Peyer's patch (tissue), 4 donors: ENCODE data around the gene VSTM4. TPM values are rescaled to one million over a fixed set of nuclear protein-coding genes. Genes with fewer than 3 reads are reported as not detected.

Experiments used
- DNase-seq, 3 donors: peaks; one replicate each; pipeline ENCODE4 v3.0.0-alpha.2; 2017 to 2019
- H3K27ac ChIP-seq, 4 donors: fragments of 200-600 bp; sonication (generic); one replicate each; pipeline ENCODE4 v1.5.1; 2016 to 2019
- H3K27me3 ChIP-seq, 2 donors: fragments of 200-600 bp; sonication (generic); one replicate each; pipeline ENCODE4 v1.5.1; 2019
- H3K36me3 ChIP-seq, 3 donors: fragments of 200-600 bp; sonication (generic); one replicate each; pipeline ENCODE4 v1.5.1; 2016 to 2019
- H3K4me1 ChIP-seq, 4 donors: fragments of 200-600 bp; sonication (generic); one replicate each; pipeline ENCODE4 v1.5.1; 2016 to 2019
- H3K4me3 ChIP-seq, 4 donors: fragments of 200-600 bp; sonication (generic); 1 replicate in 3 of 4; 2 replicates in 1 of 4; pipeline ENCODE4 v1.5.1; 2016 to 2019; ENCODE audit warnings: mild to moderate bottlenecking in 1 of 4
- H3K9me3 ChIP-seq, 4 donors: fragments of 200-600 bp; sonication (generic); one replicate each; pipeline ENCODE4 v1.5.1; 2016 to 2019; ENCODE audit warnings: mild to moderate bottlenecking in 1 of 4
- POLR2A ChIP-seq, 2 donors: fragments of 450-650 bp; IDR thresholded peaks; one replicate each; pipeline ENCODE4 v1.5.1; 2017; ENCODE audit warnings: antibody characterized with exemption in 2 of 2, mild to moderate bottlenecking in 2 of 2, moderate library complexity in 2 of 2
- total RNA-seq, 4 donors: library from RNA; depleted of rRNA; stranded (reverse); fragments of >200 nt; gene quantifications; one replicate each; pipeline ENCODE4 v1.1.0, GENCODE V29; 2016
- TF ChIP-seq, protein P1 (sequence below), 6 experiments: fragments of 450-650 bp in 4 of 6; fragments of 200-600 bp in 2 of 6; sonication (generic) in 1 of 6; IDR thresholded peaks; one replicate each; pipeline ENCODE4 v1.5.1; 2017 to 2019; ENCODE audit warnings: antibody characterized with exemption in 6 of 6, mild to moderate bottlenecking in 3 of 6, moderate library complexity in 1 of 6

VSTM4 gene
- total RNA-seq, 4 donors from 2014 or later: 1.7 to 4.7 (median 3.8) TPM

- no peaks in the 10 kb centered on the region for H3K9me3 ChIP-seq
- H3K27me3 ChIP-seq: no peaks in the 10 kb centered on the region
- H3K27ac ChIP-seq: no peak overlapping the region
- TF ChIP-seq, protein P1, sequence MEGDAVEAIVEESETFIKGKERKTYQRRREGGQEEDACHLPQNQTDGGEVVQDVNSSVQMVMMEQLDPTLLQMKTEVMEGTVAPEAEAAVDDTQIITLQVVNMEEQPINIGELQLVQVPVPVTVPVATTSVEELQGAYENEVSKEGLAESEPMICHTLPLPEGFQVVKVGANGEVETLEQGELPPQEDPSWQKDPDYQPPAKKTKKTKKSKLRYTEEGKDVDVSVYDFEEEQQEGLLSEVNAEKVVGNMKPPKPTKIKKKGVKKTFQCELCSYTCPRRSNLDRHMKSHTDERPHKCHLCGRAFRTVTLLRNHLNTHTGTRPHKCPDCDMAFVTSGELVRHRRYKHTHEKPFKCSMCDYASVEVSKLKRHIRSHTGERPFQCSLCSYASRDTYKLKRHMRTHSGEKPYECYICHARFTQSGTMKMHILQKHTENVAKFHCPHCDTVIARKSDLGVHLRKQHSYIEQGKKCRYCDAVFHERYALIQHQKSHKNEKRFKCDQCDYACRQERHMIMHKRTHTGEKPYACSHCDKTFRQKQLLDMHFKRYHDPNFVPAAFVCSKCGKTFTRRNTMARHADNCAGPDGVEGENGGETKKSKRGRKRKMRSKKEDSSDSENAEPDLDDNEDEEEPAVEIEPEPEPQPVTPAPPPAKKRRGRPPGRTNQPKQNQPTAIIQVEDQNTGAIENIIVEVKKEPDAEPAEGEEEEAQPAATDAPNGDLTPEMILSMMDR (IDR thresholded peaks at IDR 0.05): no peak
- no peak for TF ChIP-seq POLR2A (IDR thresholded peaks at IDR 0.05)
- no peaks in the 10 kb centered on the region for H3K36me3 ChIP-seq
- DNase-seq: no peak
- H3K4me3 ChIP-seq: no peak overlapping the region
- no peaks in the 10 kb centered on the region for H3K4me1 ChIP-seq
Observed at GRCh38 chr10:49154641-49155040, 39.3 kb upstream of the VSTM4 start.

DNA sequence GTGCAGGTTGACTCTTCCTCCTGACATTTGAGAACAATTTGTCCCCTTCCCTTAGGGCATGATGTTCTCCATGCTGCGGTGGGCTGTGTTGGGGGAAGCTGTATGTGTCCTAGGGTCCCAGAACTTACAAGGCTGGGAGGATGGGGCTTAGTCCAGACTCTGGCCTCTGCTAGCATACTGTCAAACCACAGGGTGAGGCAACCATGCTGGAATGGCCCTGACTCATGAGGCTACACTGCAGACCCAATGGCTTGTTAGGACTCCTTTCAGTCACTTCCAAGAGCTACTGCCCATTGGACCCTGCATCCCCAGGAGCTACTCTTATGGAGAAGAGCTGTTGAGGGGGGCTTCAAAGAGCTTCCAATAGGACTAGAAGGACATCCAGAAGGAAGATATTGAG, 38.6 kb upstream of the VSTM4 start:
- no peaks in the 10 kb centered on the region for H3K9me3 ChIP-seq
- DNase-seq: no peak
- H3K36me3 ChIP-seq: no peaks in the 10 kb centered on the region
- H3K4me3 ChIP-seq: no peak overlapping the region
- H3K4me1 ChIP-seq: no peaks in the 10 kb centered on the region
- H3K27me3 ChIP-seq: no peaks in the 10 kb centered on the region
- H3K27ac ChIP-seq: no peak overlapping the region
- TF ChIP-seq, protein P1 (IDR thresholded peaks at IDR 0.05): no peak
- TF ChIP-seq POLR2A (IDR thresholded peaks at IDR 0.05): no peak

GRCh38 chr10:49153115-49153514, 37.8 kb upstream of the VSTM4 start:
- TF ChIP-seq, protein P1 (IDR thresholded peaks at IDR 0.05): no peak
- TF ChIP-seq POLR2A (IDR thresholded peaks at IDR 0.05): no peak
- Histone ChIP-seq H3K27me3 (no peaks in the 10 kb centered on the region), H3K36me3 (no peaks in the 10 kb centered on the region), H3K9me3 (no peaks in the 10 kb centered on the region), H3K4me1 (no peaks in the 10 kb centered on the region), H3K27ac (no peak overlapping the region), H3K4me3 (no peak overlapping the region)
- no peak for DNase-seq

DNA sequence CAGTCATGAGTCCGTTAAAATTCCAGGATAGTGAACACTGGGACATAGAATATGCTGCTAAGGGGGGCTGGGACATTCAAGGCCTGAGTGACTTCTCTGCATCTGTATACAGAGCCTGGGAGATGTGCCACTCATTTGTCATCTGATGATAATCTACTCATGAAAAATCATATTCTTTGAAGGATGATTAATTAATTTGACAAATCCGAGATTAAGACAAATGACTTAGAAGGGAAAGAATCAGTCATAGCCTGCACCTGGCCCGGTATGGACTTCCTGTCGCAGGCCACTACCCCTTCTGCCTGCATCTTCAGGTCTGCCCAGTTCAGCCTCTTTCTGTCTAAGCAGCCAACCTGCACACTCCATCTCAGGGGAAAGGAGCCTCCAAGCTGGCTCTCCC, 37.3 kb upstream of the VSTM4 start:
- H3K9me3 ChIP-seq: no peaks in the 10 kb centered on the region
- H3K27me3 ChIP-seq: no peaks in the 10 kb centered on the region
- no peaks in the 10 kb centered on the region for H3K36me3 ChIP-seq
- no peak overlapping the region for H3K27ac ChIP-seq
- H3K4me3 ChIP-seq: no peak overlapping the region
- TF ChIP-seq, protein P1 (IDR thresholded peaks at IDR 0.05): no peak
- no peak for TF ChIP-seq POLR2A (IDR thresholded peaks at IDR 0.05)
- H3K4me1 ChIP-seq: no peaks in the 10 kb centered on the region
- no peak for DNase-seq

DNA sequence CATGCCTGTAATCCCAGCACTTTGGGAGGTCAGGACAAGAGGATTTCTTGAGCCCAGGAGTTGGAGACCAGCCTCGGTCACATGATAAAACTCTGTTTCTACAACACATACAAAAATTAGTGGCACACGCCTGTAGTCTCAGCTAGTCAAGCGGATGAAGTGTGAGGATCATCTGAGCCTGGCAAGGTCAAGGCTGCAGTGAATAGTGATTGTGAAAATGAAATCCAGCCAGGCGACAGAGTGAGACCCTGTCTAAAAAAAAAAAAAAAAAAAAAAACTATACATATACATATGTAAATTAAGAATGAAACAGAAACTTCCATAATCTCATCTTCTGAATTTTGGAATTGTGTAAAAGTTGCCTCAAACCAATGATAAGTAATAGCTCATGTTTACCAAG, 36.7 kb upstream of the VSTM4 start:
- Histone ChIP-seq H3K4me1 (no peaks in the 10 kb centered on the region), H3K27ac (no peak overlapping the region), H3K27me3 (no peaks in the 10 kb centered on the region), H3K9me3 (no peaks in the 10 kb centered on the region), H3K4me3 (no peak overlapping the region), H3K36me3 (no peaks in the 10 kb centered on the region)
- DNase-seq: no peak
- TF ChIP-seq, protein P1 (IDR thresholded peaks at IDR 0.05): no peak
- no peak for TF ChIP-seq POLR2A (IDR thresholded peaks at IDR 0.05)

DNA sequence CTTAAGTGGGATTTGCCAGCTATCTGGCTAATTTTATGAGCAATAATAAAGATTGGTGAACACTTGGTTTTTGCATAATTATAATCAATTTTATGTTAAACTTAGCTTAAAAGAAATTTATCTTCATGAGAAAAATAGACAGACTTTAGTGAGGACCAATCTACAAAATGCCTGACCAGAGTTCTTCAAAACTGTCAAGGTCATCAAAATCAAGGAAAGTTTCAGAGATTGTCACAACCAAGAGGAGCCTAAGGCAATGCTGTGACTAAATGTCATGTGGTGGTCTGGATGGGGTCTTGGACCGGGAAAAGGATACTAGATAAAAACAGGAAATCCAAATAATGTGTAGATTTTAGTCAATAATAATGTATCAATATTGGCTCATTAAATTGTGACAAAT, 36.2 kb upstream of the VSTM4 start:
- TF ChIP-seq, protein P1 (IDR thresholded peaks at IDR 0.05): no peak
- TF ChIP-seq POLR2A (IDR thresholded peaks at IDR 0.05): no peak
- H3K4me1 ChIP-seq: no peaks in the 10 kb centered on the region
- H3K9me3 ChIP-seq: no peaks in the 10 kb centered on the region
- H3K4me3 ChIP-seq: no peak overlapping the region
- no peaks in the 10 kb centered on the region for H3K27me3 ChIP-seq
- no peaks in the 10 kb centered on the region for H3K36me3 ChIP-seq
- DNase-seq: no peak
- no peak overlapping the region for H3K27ac ChIP-seq
